CD4-positive, alpha-beta T cell (primary cell): Measurements from ENCODE around the gene GPR37. TPM values are rescaled to one million over a fixed set of nuclear protein-coding genes. Genes with fewer than 3 reads are reported as not detected.

Source experiments
- ATAC-seq: fragments of 200-7000 bp; cut with Tn5 transposase; one replicate; pipeline ENCODE4 v1.10.0; 2022; ENCODE audit warnings: mild to moderate bottlenecking; ENCODE audit not compliant: poor library complexity
- CTCF ChIA-PET: fragments of 350-600 bp; sonication (Branson Sonifier 250); formaldehyde crosslinking; loops from one replicate; lab custom pipeline; 2021; ENCODE audit warnings: antibody characterized with exemption, inconsistent platforms; lab: Charles Lee
- POLR2A ChIA-PET: fragments of 350-600 bp; sonication (Branson Sonifier 250); formaldehyde crosslinking; loops from one replicate; lab custom pipeline; 2021; ENCODE audit warnings: antibody characterized with exemption, inconsistent platforms; lab: Charles Lee
- DNase-seq, 14 experiments: peaks; one replicate each; pipeline ENCODE4 v3.0.0-alpha.2; 2013 to 2020; ENCODE audit warnings: mixed read lengths in 2 of 14
- H3K27ac ChIP-seq, 2 donors: one replicate each; pipeline versions ENCODE4 v1.5.1 to v1.7.0; 2013; ENCODE audit warnings: low read length in 2 of 2, low read depth in 1 of 2, mild to moderate bottlenecking in 1 of 2
- H3K27me3 ChIP-seq, 2 experiments: 1 replicate in 1 of 2; 2 replicates in 1 of 2; pipeline versions ENCODE4 v1.6.1 to v1.7.0; 2013; ENCODE audit warnings: low read length in 2 of 2, control low read depth in 1 of 2, mild to moderate bottlenecking in 1 of 2, moderate library complexity in 1 of 2; ENCODE audit not compliant: insufficient read depth in 2 of 2, control insufficient read depth in 1 of 2
- H3K36me3 ChIP-seq: one replicate; pipeline ENCODE4 v1.6.1; 2013; ENCODE audit warnings: low read length, control low read depth; ENCODE audit not compliant: insufficient read depth
- H3K4me1 ChIP-seq: one replicate; pipeline ENCODE4 v1.6.1; 2013; ENCODE audit warnings: low read length, control low read depth; ENCODE audit not compliant: insufficient read depth
- H3K4me3 ChIP-seq: one replicate; pipeline ENCODE4 v1.5.1; 2013; ENCODE audit warnings: mild to moderate bottlenecking, low read length, moderate library complexity
- H3K9me3 ChIP-seq, 2 experiments: 1 replicate in 1 of 2; 2 replicates in 1 of 2; pipeline versions ENCODE4 v1.6.1 to v1.7.0; 2013; ENCODE audit warnings: low read length in 2 of 2, mild to moderate bottlenecking in 2 of 2, control low read depth in 1 of 2, moderate library complexity in 1 of 2; ENCODE audit not compliant: control insufficient read depth in 1 of 2, insufficient read depth in 1 of 2
- H3K27ac Mint-ChIP-seq: one replicate; pipeline ENCODE4 v1.8.0; 2020; ENCODE audit warnings: mixed read lengths
- H3K27me3 Mint-ChIP-seq: one replicate; pipeline ENCODE4 v1.8.0; 2021; ENCODE audit warnings: mixed read lengths
- H3K36me3 Mint-ChIP-seq: one replicate; pipeline ENCODE4 v1.8.0; 2021; ENCODE audit warnings: low read depth, mixed read lengths
- H3K4me1 Mint-ChIP-seq: one replicate; pipeline ENCODE4 v1.8.0; 2021; ENCODE audit warnings: low read depth, mixed read lengths
- H3K4me3 Mint-ChIP-seq: one replicate; pipeline ENCODE4 v1.8.0; 2020; ENCODE audit warnings: mild to moderate bottlenecking, mixed read lengths
- H3K9me3 Mint-ChIP-seq: one replicate; pipeline ENCODE4 v1.8.0; 2020; ENCODE audit warnings: mixed read lengths
- CTCF ChIP-seq: fragments of 200-600 bp; IDR thresholded peaks from one replicate; pipeline ENCODE4 v1.8.0; 2022; ENCODE audit warnings: antibody characterized with exemption, mild to moderate bottlenecking
- intact Hi-C, 2 experiments: fragments of 100-400 bp; cut with DNase I in 1 of 2; cut with micrococcal nuclease in 1 of 2; formaldehyde crosslinking; loops; one replicate each; pipeline versions ENCODE4 v1.15.1 to v1.9.0; 2023 to 2025; cut with DNase I, micrococcal nuclease
- total RNA-seq, 174 experiments: library from RNA in 2 of 174; stranded (reverse) in 2 of 174; gene quantifications; one replicate each; pipeline ENCODE4 v1.2.3 and lab custom pipeline; 2021 to 2026

The GPR37 gene
- total RNA-seq, 2 experiments from 2014 or later, result not detected

- Mint-ChIP-seq H3K4me1 (no peaks in the 10 kb centered on the region), H3K36me3 (no peaks in the 10 kb centered on the region), H3K27me3 (peaks cover 18% of the 10 kb centered on the region), H3K4me3 (no peak overlapping the region), H3K27ac (no peak overlapping the region), H3K9me3 (no peaks in the 10 kb centered on the region)
- H3K27me3 ChIP-seq, result no peaks in the 10 kb centered on the region
- no peak overlapping the region for H3K4me3 ChIP-seq
- intact Hi-C loops, result no loop called here
- H3K27ac ChIP-seq, result no peak overlapping the region
- H3K4me1 ChIP-seq, result no peaks in the 10 kb centered on the region
- ChIA-PET CTCF (no interaction called here), POLR2A (no interaction called here)
- ATAC-seq (no peak), DNase-seq (no peak)
- TF ChIP-seq CTCF, result no peak
- H3K9me3 ChIP-seq, result no peaks in the 10 kb centered on the region
- H3K36me3 ChIP-seq, result no peaks in the 10 kb centered on the region
Observed at GRCh38 chr7:124752310-124752709, 13.3 kb downstream of the GPR37 start.

- H3K9me3 Mint-ChIP-seq, result no peaks in the 10 kb centered on the region
- DNase-seq (no peak), ATAC-seq (no peak)
- intact Hi-C loops, result no loop called here
- Histone ChIP-seq H3K27me3 (no peaks in the 10 kb centered on the region), H3K36me3 (no peaks in the 10 kb centered on the region), H3K4me3 (no peak overlapping the region), H3K4me1 (no peaks in the 10 kb centered on the region), H3K9me3 (no peaks in the 10 kb centered on the region), H3K27ac (no peak overlapping the region)
- no peak overlapping the region for H3K4me3 Mint-ChIP-seq
- H3K27ac Mint-ChIP-seq, result no peak overlapping the region
- no peaks in the 10 kb centered on the region for H3K36me3 Mint-ChIP-seq
- POLR2A ChIA-PET, result no interaction called here
- no peaks in the 10 kb centered on the region for H3K4me1 Mint-ChIP-seq
- H3K27me3 Mint-ChIP-seq, result peaks cover 10% of the 10 kb centered on the region
- no peak for TF ChIP-seq CTCF
- CTCF ChIA-PET, result no interaction called here
Observed at GRCh38 chr7:124751027-124751426, 14.6 kb downstream of the GPR37 start.

GRCh38 chr7:124747072-124747471 is 18.5 kb downstream of the GPR37 start:
- Histone ChIP-seq H3K27ac (no peak overlapping the region), H3K27me3 (no peaks in the 10 kb centered on the region), H3K36me3 (no peaks in the 10 kb centered on the region), H3K9me3 (no peaks in the 10 kb centered on the region), H3K4me3 (no peak overlapping the region), H3K4me1 (no peaks in the 10 kb centered on the region)
- Mint-ChIP-seq H3K27ac (no peak overlapping the region), H3K36me3 (no peaks in the 10 kb centered on the region), H3K4me1 (no peaks in the 10 kb centered on the region), H3K9me3 (no peaks in the 10 kb centered on the region), H3K4me3 (no peak overlapping the region), H3K27me3 (peaks cover 10% of the 10 kb centered on the region)
- DNase-seq (no peak), ATAC-seq (no peak)
- POLR2A ChIA-PET, result no interaction called here
- no peak for TF ChIP-seq CTCF
- intact Hi-C loops, result no loop called here
- CTCF ChIA-PET, result no interaction called here
